GM19240 (cell line): ENCODE results near the gene TOLLIP.
"Not testable (repeated sequence)": the region's sequence is repeated elsewhere in the genome, so short reads cannot be mapped to it uniquely, and the experiment has no call there.

Experiments used
- DNase-seq: peaks from one replicate; pipeline ENCODE4 v3.0.0; 2011; ENCODE audit warnings: low spot score; ENCODE audit not compliant: insufficient read length

The TOLLIP gene

GRCh38 chr11:1248951-1249350 lies 60.5 kb downstream of the TOLLIP start:
- not testable (repeated sequence) for DNase-seq

GRCh38 chr11:1247026-1247425 lies 62.4 kb downstream of the TOLLIP start:
- not testable (repeated sequence) for DNase-seq

GRCh38 chr11:1246301-1246700 lies 63.1 kb downstream of the TOLLIP start:
- DNase-seq: not testable (repeated sequence)

- DNase-seq: not testable (repeated sequence)
Observed at GRCh38 chr11:1245717-1246116, 63.7 kb downstream of the TOLLIP start.

- not testable (repeated sequence) for DNase-seq
Observed at GRCh38 chr11:1244557-1244956, 64.9 kb downstream of the TOLLIP start.

- DNase-seq: not testable (repeated sequence)
Observed at GRCh38 chr11:1243521-1243920, 65.9 kb downstream of the TOLLIP start.

- not testable (repeated sequence) for DNase-seq
Observed at GRCh38 chr11:1242751-1243150, 66.7 kb downstream of the TOLLIP start.

- no peak for DNase-seq
Observed at GRCh38 chr11:1242289-1242688, 67.1 kb downstream of the TOLLIP start.

GRCh38 chr11:1241706-1242105 lies 67.7 kb downstream of the TOLLIP start:
- DNase-seq: no peak

GRCh38 chr11:1240771-1241170 lies 68.7 kb downstream of the TOLLIP start:
- no peak for DNase-seq

- DNase-seq: no peak
Observed at GRCh38 chr11:1239596-1240205, 69.7 kb downstream of the TOLLIP start.

GRCh38 chr11:1238767-1239595 lies 70.5 kb downstream of the TOLLIP start:
- no peak for DNase-seq

GRCh38 chr11:1237851-1238250 lies 71.6 kb downstream of the TOLLIP start:
- no peak for DNase-seq

GRCh38 chr11:1237128-1237580 lies 72.3 kb downstream of the TOLLIP start:
- no peak for DNase-seq

- no peak for DNase-seq
Observed at GRCh38 chr11:1236316-1237127, 72.9 kb downstream of the TOLLIP start.

GRCh38 chr11:1235901-1236315 lies 73.5 kb downstream of the TOLLIP start:
- no peak for DNase-seq

- no peak for DNase-seq
Observed at GRCh38 chr11:1235306-1235900, 74.0 kb downstream of the TOLLIP start.

GRCh38 chr11:1234771-1235305 lies 74.6 kb downstream of the TOLLIP start:
- no peak for DNase-seq

- DNase-seq: no peak
Observed at GRCh38 chr11:1234054-1234720, 75.2 kb downstream of the TOLLIP start.

- DNase-seq: no peak
Observed at GRCh38 chr11:1233351-1234053, 75.9 kb downstream of the TOLLIP start.
